Measurements from ENCODE around the gene PSD4.

- TF ChIP-seq HDAC2 (IDR thresholded peaks at IDR 0.05; ENCODE audit: borderline replicate concordance in 1 of 2, low read depth in 2 of 2, low read length in 2 of 2) (no peak), EP300 (IDR thresholded peaks at IDR 0.05; ENCODE audit: borderline replicate concordance in 1 of 2, low read depth in 2 of 2, low read length in 2 of 2) (no peak), SP4 (IDR thresholded peaks at IDR 0.05; ENCODE audit: low read length) (no peak), CREB1 (IDR thresholded peaks at IDR 0.05) (no peak), POLR2A (IDR thresholded peaks at IDR 0.05; ENCODE audit: control extremely low read depth in 1 of 2, low read depth in 2 of 2, low read length in 2 of 2) (no peak), MAX (IDR thresholded peaks at IDR 0.05) (no peak), POLR2AphosphoS5 (IDR thresholded peaks at IDR 0.05; ENCODE audit: low read depth, low read length) (no peak), GTF2F1 (IDR thresholded peaks at IDR 0.05; ENCODE audit: borderline replicate concordance, low read depth, low read length) (no peak), TEAD4 (IDR thresholded peaks at IDR 0.05; ENCODE audit: low read depth, low read length) (no peak), YY1 (IDR thresholded peaks at IDR 0.05; ENCODE audit: low read depth, low read length) (no peak)
- TF ChIP-seq, protein P1, sequence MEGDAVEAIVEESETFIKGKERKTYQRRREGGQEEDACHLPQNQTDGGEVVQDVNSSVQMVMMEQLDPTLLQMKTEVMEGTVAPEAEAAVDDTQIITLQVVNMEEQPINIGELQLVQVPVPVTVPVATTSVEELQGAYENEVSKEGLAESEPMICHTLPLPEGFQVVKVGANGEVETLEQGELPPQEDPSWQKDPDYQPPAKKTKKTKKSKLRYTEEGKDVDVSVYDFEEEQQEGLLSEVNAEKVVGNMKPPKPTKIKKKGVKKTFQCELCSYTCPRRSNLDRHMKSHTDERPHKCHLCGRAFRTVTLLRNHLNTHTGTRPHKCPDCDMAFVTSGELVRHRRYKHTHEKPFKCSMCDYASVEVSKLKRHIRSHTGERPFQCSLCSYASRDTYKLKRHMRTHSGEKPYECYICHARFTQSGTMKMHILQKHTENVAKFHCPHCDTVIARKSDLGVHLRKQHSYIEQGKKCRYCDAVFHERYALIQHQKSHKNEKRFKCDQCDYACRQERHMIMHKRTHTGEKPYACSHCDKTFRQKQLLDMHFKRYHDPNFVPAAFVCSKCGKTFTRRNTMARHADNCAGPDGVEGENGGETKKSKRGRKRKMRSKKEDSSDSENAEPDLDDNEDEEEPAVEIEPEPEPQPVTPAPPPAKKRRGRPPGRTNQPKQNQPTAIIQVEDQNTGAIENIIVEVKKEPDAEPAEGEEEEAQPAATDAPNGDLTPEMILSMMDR (IDR thresholded peaks at IDR 0.05; ENCODE audit: control extremely low read depth in 1 of 3, insufficient read depth in 1 of 3, low read depth in 1 of 3, low read length in 3 of 3) = no peak
- TF ChIP-seq, protein P2, sequence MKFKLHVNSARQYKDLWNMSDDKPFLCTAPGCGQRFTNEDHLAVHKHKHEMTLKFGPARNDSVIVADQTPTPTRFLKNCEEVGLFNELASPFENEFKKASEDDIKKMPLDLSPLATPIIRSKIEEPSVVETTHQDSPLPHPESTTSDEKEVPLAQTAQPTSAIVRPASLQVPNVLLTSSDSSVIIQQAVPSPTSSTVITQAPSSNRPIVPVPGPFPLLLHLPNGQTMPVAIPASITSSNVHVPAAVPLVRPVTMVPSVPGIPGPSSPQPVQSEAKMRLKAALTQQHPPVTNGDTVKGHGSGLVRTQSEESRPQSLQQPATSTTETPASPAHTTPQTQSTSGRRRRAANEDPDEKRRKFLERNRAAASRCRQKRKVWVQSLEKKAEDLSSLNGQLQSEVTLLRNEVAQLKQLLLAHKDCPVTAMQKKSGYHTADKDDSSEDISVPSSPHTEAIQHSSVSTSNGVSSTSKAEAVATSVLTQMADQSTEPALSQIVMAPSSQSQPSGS (IDR thresholded peaks at IDR 0.05; ENCODE audit: low read length) = no peak
These were observed 14.0 kb downstream of the PSD4 start for GRCh38 chr2:113187771-113188170.
